HG02678 (cell line): ENCODE data around the gene NPSR1.
A peak's percentile ranks its signal among the peaks of the same experiment; 100 is the strongest.

Experiments
- ATAC-seq: cut with Tn5 transposase; IDR thresholded peaks from one replicate; pipeline ENCODE4 v1.9.1; 2021; ENCODE audit warnings: mild to moderate bottlenecking, moderate library complexity; ENCODE audit not compliant: unreplicated experiment

The NPSR1 gene

GRCh38 chr7:34719636-34720035 lies 61.6 kb downstream of the NPSR1 start:
- ATAC-seq, result no peak

- no peak for ATAC-seq
Measured at GRCh38 chr7:34720289-34720688, 62.3 kb downstream of the NPSR1 start.

GRCh38 chr7:34723338-34723737 lies 65.3 kb downstream of the NPSR1 start:
- ATAC-seq, result no peak

GRCh38 chr7:34723866-34724490 lies 66.0 kb downstream of the NPSR1 start:
- no peak for ATAC-seq

- ATAC-seq, result no peak
Measured at GRCh38 chr7:34726221-34726620, 68.2 kb downstream of the NPSR1 start.

- no peak for ATAC-seq
Measured at GRCh38 chr7:34727464-34727995, 69.5 kb downstream of the NPSR1 start.

GRCh38 chr7:34728156-34728555 lies 70.1 kb downstream of the NPSR1 start:
- no peak for ATAC-seq

- ATAC-seq, result peak; percentile 38
Measured at GRCh38 chr7:34734771-34735170, 76.8 kb downstream of the NPSR1 start.

- no peak for ATAC-seq
Measured at GRCh38 chr7:34735526-34735925, 77.5 kb downstream of the NPSR1 start.

GRCh38 chr7:34739651-34740300 lies 81.8 kb downstream of the NPSR1 start:
- no peak for ATAC-seq

- no peak for ATAC-seq
Measured at GRCh38 chr7:34740840-34741239, 82.8 kb downstream of the NPSR1 start.

GRCh38 chr7:34747176-34747781 lies 89.3 kb downstream of the NPSR1 start:
- peak; percentile 66 for ATAC-seq

GRCh38 chr7:34747867-34748727 lies 90.1 kb downstream of the NPSR1 start:
- peak; percentile 33 for ATAC-seq

GRCh38 chr7:34748728-34749089 lies 90.7 kb downstream of the NPSR1 start:
- no peak for ATAC-seq

- ATAC-seq, result no peak
Measured at GRCh38 chr7:34749446-34749845, 91.4 kb downstream of the NPSR1 start.

- no peak for ATAC-seq
Measured at GRCh38 chr7:34750209-34750608, 92.2 kb downstream of the NPSR1 start.

- no peak for ATAC-seq
Measured at GRCh38 chr7:34750636-34751035, 92.6 kb downstream of the NPSR1 start.

- ATAC-seq, result peak; percentile 32
Measured at GRCh38 chr7:34751725-34752643, 94.0 kb downstream of the NPSR1 start.

GRCh38 chr7:34752929-34753328 lies 94.9 kb downstream of the NPSR1 start:
- ATAC-seq, result peak; percentile 39

- ATAC-seq, result peak; percentile 47
Measured at GRCh38 chr7:34755008-34755407, 97.0 kb downstream of the NPSR1 start.
